ENCODE results near the gene CEACAM18.

DNA sequence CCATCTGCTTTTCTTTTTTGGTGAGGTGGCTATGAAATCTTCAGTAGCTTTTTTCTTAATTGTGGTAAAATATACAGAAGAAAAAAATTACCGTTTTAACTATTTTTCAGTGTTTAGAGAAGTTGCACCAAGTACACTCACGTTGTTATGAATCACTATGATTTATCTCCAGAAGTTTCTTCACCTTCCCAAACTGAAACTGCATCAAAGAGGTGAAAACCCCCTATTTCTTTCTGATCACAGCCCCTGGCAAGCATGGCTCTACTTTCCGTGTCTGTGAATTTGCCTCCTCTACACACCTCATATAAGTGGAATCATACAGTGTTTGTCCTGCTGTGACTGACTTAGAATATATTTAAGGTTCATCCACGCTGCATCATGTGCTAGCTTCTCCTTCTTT, 45.3 kb upstream of the CEACAM18 start:
- TF ChIP-seq, protein P1, sequence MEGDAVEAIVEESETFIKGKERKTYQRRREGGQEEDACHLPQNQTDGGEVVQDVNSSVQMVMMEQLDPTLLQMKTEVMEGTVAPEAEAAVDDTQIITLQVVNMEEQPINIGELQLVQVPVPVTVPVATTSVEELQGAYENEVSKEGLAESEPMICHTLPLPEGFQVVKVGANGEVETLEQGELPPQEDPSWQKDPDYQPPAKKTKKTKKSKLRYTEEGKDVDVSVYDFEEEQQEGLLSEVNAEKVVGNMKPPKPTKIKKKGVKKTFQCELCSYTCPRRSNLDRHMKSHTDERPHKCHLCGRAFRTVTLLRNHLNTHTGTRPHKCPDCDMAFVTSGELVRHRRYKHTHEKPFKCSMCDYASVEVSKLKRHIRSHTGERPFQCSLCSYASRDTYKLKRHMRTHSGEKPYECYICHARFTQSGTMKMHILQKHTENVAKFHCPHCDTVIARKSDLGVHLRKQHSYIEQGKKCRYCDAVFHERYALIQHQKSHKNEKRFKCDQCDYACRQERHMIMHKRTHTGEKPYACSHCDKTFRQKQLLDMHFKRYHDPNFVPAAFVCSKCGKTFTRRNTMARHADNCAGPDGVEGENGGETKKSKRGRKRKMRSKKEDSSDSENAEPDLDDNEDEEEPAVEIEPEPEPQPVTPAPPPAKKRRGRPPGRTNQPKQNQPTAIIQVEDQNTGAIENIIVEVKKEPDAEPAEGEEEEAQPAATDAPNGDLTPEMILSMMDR (IDR thresholded peaks at IDR 0.05; ENCODE audit: borderline replicate concordance, extremely low read depth, low read length, poor library complexity, severe bottlenecking), result no peak
- no peak for TF ChIP-seq EZH2 (IDR thresholded peaks at IDR 0.05; ENCODE audit: borderline replicate concordance, low read depth, low read length, severe bottlenecking)

All from DND-41 (cell line).